GM12873 (cell line): ENCODE data around the gene DYNLT2B.

ENCODE experiments used
- CTCF ChIP-seq: IDR thresholded peaks from 2 replicates; pipeline ENCODE4 v1.5.1; 2012; ENCODE audit warnings: low read depth, mild to moderate bottlenecking, moderate library complexity, low read length, control low read depth; ENCODE audit not compliant: insufficient read depth; ENCODE audit errors: missing control alignments

DYNLT2B gene

GRCh38 chr3:196317687-196318467, at the start of gene DYNLT2B:
Gene DYNLT2B (minus strand): TSS chr3:196318240. CDS start chr3:196318152, 88 bp downstream.
- peak; percentile 11 for TF ChIP-seq CTCF

GRCh38 chr3:196365736-196366135, 47.7 kb upstream of the DYNLT2B start:
- no peak for TF ChIP-seq CTCF

- TF ChIP-seq CTCF, result no peak
These were observed 42.5 kb upstream of the DYNLT2B start for GRCh38 chr3:196360586-196360985.

GRCh38 chr3:196357905-196358304, 39.9 kb upstream of the DYNLT2B start:
- TF ChIP-seq CTCF, result no peak

GRCh38 chr3:196356556-196356955, 38.5 kb upstream of the DYNLT2B start:
- no peak for TF ChIP-seq CTCF

GRCh38 chr3:196355668-196356067, 37.6 kb upstream of the DYNLT2B start:
- no peak for TF ChIP-seq CTCF

- no peak for TF ChIP-seq CTCF
These were observed 36.1 kb upstream of the DYNLT2B start for GRCh38 chr3:196354132-196354531.
